AG04450 (cell line): ENCODE data around the gene KRTAP5-1. TPM values are rescaled to one million over a fixed set of nuclear protein-coding genes. Genes with fewer than 3 reads are reported as not detected.

ENCODE experiments used
- CTCF ChIA-PET: fragments of 300-600, 350-600 bp; formaldehyde crosslinking; extraction: SDS; loops from one replicate; lab custom pipeline; 2022; ENCODE audit warnings: antibody characterized with exemption, inconsistent platforms; lab: Charles Lee
- POLR2A ChIA-PET: fragments of 350-600 bp; formaldehyde crosslinking; extraction: SDS; loops from one replicate; lab custom pipeline; 2021; ENCODE audit warnings: antibody characterized with exemption, inconsistent platforms; lab: Yijun Ruan, JAX
- DNase-seq: peaks from one replicate; pipeline ENCODE4 v3.0.0-alpha.2; 2011; ENCODE audit warnings: low read depth, low spot score
- H3K27ac ChIP-seq: one replicate; pipeline ENCODE4 v1.5.1; 2012; ENCODE audit warnings: low read depth, low read length, control low read depth
- H3K27me3 ChIP-seq: one replicate; pipeline ENCODE4 v1.6.0; 2012; ENCODE audit warnings: low read length; ENCODE audit not compliant: control insufficient read depth, insufficient read depth
- H3K4me3 ChIP-seq: 2 replicates; pipeline ENCODE4 v1.5.1; 2011; ENCODE audit warnings: mild to moderate bottlenecking, low read depth, low read length, control low read depth
- H3K9me3 ChIP-seq: 2 replicates; pipeline ENCODE4 v1.5.1; 2012; ENCODE audit warnings: low read length; ENCODE audit not compliant: control insufficient read depth, insufficient read depth
- CTCF ChIP-seq: IDR thresholded peaks from 2 replicates; pipeline ENCODE4 v1.5.1; 2011; ENCODE audit warnings: low read depth, low read length, control low read depth, inconsistent platforms
- polyA plus RNA-seq: library from polyadenylated mRNA; depleted of rRNA; stranded (reverse); fragments of >200 nt; gene quantifications from 2 replicates; pipeline ENCODE4 v1.2.3, GENCODE V29; 2011

KRTAP5-1 gene
- polyA plus RNA-seq, 1 experiment = not detected

- ChIA-PET POLR2A (no interaction called here), CTCF (interaction anchor here (2.4 kb wide), 1 partner anchor 18 kb away, joined by 5 read pairs; no protein-coding TSS in a partner anchor)
Observed at GRCh38 chr11:1556278-1556902, 28.7 kb downstream of the KRTAP5-1 start.

DNA sequence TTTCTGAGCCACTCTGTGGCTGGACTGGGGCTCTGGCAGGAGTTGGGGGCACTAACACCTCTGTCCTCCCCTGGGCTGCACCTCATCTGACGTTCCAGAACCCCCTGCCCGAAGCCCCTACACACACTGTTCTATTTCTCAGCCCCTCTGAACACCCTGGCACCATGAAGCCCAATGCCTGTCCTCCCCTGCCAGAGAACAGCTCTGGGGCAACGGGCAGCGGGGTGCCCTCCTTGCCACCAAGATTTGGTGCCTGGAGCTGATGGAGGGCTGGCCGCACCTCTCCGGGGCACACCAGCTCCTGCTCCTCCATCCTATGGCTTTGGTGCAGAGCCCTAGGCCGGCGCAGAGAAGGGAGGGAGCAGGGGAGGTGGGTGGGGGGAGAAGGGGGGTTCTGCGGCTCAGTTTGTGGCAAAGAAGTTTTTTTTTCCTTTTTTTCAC lies 29.4 kb downstream of the KRTAP5-1 start:
- POLR2A ChIA-PET = no interaction called here
- CTCF ChIA-PET = interaction anchor here (0.6 kb wide), 1 partner anchor 9 kb away, joined by 4 read pairs; no protein-coding TSS in a partner anchor
- Histone ChIP-seq H3K4me3 (no peak overlapping the region), H3K9me3 (no peaks in the 10 kb centered on the region; the same call in 1 of the 2 replicates), H3K27me3 (no peaks in the 10 kb centered on the region), H3K27ac (no peak overlapping the region)
- no peak for TF ChIP-seq CTCF
- no peak for DNase-seq

More at GRCh38 chr11:1556278-1556902, 28.7 kb downstream of the KRTAP5-1 start:
- TF ChIP-seq CTCF = no peak
- no peaks in the 10 kb centered on the region for H3K27me3 ChIP-seq
- no peak overlapping the region for H3K4me3 ChIP-seq
- H3K9me3 ChIP-seq = no peaks in the 10 kb centered on the region; the same call in 1 of the 2 replicates
- no peak for DNase-seq
- H3K27ac ChIP-seq = no peak overlapping the region

- Histone ChIP-seq H3K27ac (no peak overlapping the region), H3K27me3 (no peaks in the 10 kb centered on the region), H3K9me3 (no peaks in the 10 kb centered on the region; the same call in 1 of the 2 replicates), H3K4me3 (no peak overlapping the region)
- ChIA-PET POLR2A (no interaction called here), CTCF (interaction anchor here (0.6 kb wide), 1 partner anchor 8 kb away, joined by 4 read pairs; no protein-coding TSS in a partner anchor)
- no peak for DNase-seq
- TF ChIP-seq CTCF = no peak
Observed at GRCh38 chr11:1554981-1555712, 29.9 kb downstream of the KRTAP5-1 start.

DNA sequence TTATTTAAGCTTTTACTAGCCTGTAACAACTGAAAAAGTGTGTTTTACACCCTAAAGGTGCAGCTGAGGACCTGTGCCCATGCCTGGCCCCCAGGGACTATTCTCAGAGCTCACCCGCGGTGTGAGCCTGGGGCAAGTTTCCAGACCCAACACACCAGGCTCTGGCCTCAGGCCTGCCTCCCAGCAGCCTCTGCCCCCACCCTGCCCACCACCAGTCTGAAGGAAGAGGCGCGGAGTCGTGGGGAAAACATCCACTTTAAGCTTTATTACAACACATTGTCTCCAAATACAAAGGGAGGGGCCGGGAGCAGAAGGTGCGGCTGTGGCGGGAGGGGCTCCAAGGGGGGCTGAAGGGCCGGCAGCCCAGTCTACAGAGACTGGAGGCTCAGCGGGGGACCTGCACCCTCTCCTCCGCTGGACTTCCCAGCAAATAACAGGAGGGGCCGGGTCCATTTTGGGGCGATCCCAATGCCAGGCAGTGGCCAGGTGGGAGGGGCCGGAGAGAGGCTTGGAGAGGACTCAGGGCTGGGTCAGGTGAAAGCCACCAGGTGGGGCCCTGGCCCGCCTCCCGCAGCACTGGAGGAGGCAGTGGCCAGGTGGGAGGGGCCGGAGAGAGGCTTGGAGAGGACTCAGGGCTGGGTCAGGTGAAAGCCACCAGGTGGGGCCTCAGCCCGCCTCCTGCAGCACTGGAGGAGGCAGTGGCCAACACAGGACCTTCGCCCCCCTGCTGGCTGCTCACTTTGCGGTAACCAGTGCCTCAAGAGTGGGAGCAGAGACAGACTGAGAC lies 31.1 kb downstream of the KRTAP5-1 start:
- Histone ChIP-seq H3K4me3 (no peak overlapping the region), H3K27ac (no peak overlapping the region), H3K27me3 (peaks cover 7% of the 10 kb centered on the region), H3K9me3 (no peaks in the 10 kb centered on the region; the same call in 1 of the 2 replicates)
- ChIA-PET POLR2A (no interaction called here), CTCF (interaction anchor here (1.2 kb wide), 1 partner anchor 21 kb away, joined by 3 read pairs; no protein-coding TSS in a partner anchor)
- no peak for TF ChIP-seq CTCF
- no peak for DNase-seq
